ENCODE measurements around the gene GAST.
A peak's percentile ranks its signal among the peaks of the same experiment; 100 is the strongest.

The GAST gene

GRCh38 chr17:41707803-41708669 is 4.1 kb upstream of the GAST start:
- H3K9me3 Mint-ChIP-seq = peaks cover 3% of the 10 kb centered on the region
- no peaks in the 10 kb centered on the region for H3K36me3 Mint-ChIP-seq (ENCODE audit: low read depth)
- H3K4me1 Mint-ChIP-seq = peaks cover 14% of the 10 kb centered on the region
- TF ChIP-seq CTCF (IDR thresholded peaks at IDR 0.05) = no peak
- H3K27ac Mint-ChIP-seq = no peak overlapping the region
- no peak overlapping the region for H3K4me3 Mint-ChIP-seq
- DNase-seq = no peak
- H3K27me3 Mint-ChIP-seq (ENCODE audit: low read depth, poor library complexity) = peaks cover 35% of the 10 kb centered on the region

- no peak for TF ChIP-seq CTCF (IDR thresholded peaks at IDR 0.05)
- Mint-ChIP-seq H3K27me3 (ENCODE audit: low read depth, poor library complexity) (peaks cover 39% of the 10 kb centered on the region), H3K4me3 (no peak overlapping the region), H3K4me1 (peaks cover 7% of the 10 kb centered on the region), H3K9me3 (peaks cover 3% of the 10 kb centered on the region), H3K36me3 (ENCODE audit: low read depth) (no peaks in the 10 kb centered on the region), H3K27ac (no peak overlapping the region)
- no peak for DNase-seq
Observed at GRCh38 chr17:41710472-41711090, 1.6 kb upstream of the GAST start.

GRCh38 chr17:41717408-41718286 is 5.5 kb downstream of the GAST start:
- Mint-ChIP-seq H3K4me3 (no peak overlapping the region), H3K27me3 (ENCODE audit: low read depth, poor library complexity) (peaks cover 16% of the 10 kb centered on the region), H3K4me1 (peaks cover 23% of the 10 kb centered on the region), H3K27ac (no peak overlapping the region), H3K9me3 (no peaks in the 10 kb centered on the region), H3K36me3 (ENCODE audit: low read depth) (no peaks in the 10 kb centered on the region)
- TF ChIP-seq CTCF (IDR thresholded peaks at IDR 0.05) = no peak
- no peak for DNase-seq

GRCh38 chr17:41718287-41718645 is 6.1 kb downstream of the GAST start:
- no peaks in the 10 kb centered on the region for H3K36me3 Mint-ChIP-seq (ENCODE audit: low read depth)
- H3K4me3 Mint-ChIP-seq = no peak overlapping the region
- peaks cover 26% of the 10 kb centered on the region for H3K4me1 Mint-ChIP-seq
- no peak overlapping the region for H3K27ac Mint-ChIP-seq
- TF ChIP-seq CTCF (IDR thresholded peaks at IDR 0.05) = no peak
- H3K9me3 Mint-ChIP-seq = no peaks in the 10 kb centered on the region
- peaks cover 16% of the 10 kb centered on the region for H3K27me3 Mint-ChIP-seq (ENCODE audit: low read depth, poor library complexity)
- no peak for DNase-seq

GRCh38 chr17:41722231-41722630 is 10.1 kb downstream of the GAST start:
- H3K9me3 Mint-ChIP-seq = no peaks in the 10 kb centered on the region
- H3K27me3 Mint-ChIP-seq (ENCODE audit: low read depth, poor library complexity) = peaks cover 14% of the 10 kb centered on the region
- peaks cover 46% of the 10 kb centered on the region for H3K4me1 Mint-ChIP-seq
- no peaks in the 10 kb centered on the region for H3K36me3 Mint-ChIP-seq (ENCODE audit: low read depth)
- DNase-seq = no peak
- H3K4me3 Mint-ChIP-seq = no peak overlapping the region
- H3K27ac Mint-ChIP-seq = peak overlapping the region; percentile 45
- TF ChIP-seq CTCF (IDR thresholded peaks at IDR 0.05) = no peak

Measured in nephron progenitor cell (in vitro differentiated cells).